MM.1S (cell line): ENCODE measurements around the gene GPATCH2.

Source experiments
- DNase-seq: peaks from one replicate; pipeline ENCODE4 v3.0.0-alpha.2; 2015
- H2AFZ ChIP-seq: fragments of 300-600 bp; sonication (generic); 2 replicates; pipeline ENCODE4 v1.6.0; 2016; ENCODE audit warnings: antibody characterized with exemption, low read length
- H3F3A ChIP-seq: fragments of 300-600 bp; sonication (generic); 2 replicates; pipeline ENCODE4 v1.6.1; 2016; ENCODE audit warnings: mild to moderate bottlenecking, antibody characterized with exemption, low read length, moderate library complexity, mixed read lengths; ENCODE audit not compliant: insufficient read depth
- H3K27ac ChIP-seq: fragments of 300-600 bp; sonication (generic); 2 replicates; pipeline ENCODE4 v1.5.1; 2016; ENCODE audit warnings: mild to moderate bottlenecking, low read length
- H3K27me3 ChIP-seq: fragments of 300-600 bp; sonication (generic); replicated peaks from 2 replicates; pipeline ENCODE4 v1.6.0; 2016; ENCODE audit warnings: low read length; ENCODE audit not compliant: insufficient read depth
- H3K36me3 ChIP-seq: fragments of 300-600 bp; sonication (generic); replicated peaks from 2 replicates; pipeline ENCODE4 v1.6.1; 2016; ENCODE audit warnings: mild to moderate bottlenecking, low read length, mixed read lengths; ENCODE audit not compliant: insufficient read depth
- H3K4me1 ChIP-seq: fragments of 300-600 bp; sonication (generic); 2 replicates; pipeline ENCODE4 v1.6.1; 2016; ENCODE audit warnings: low read length, mixed read lengths
- H3K4me2 ChIP-seq: fragments of 300-600 bp; sonication (generic); 2 replicates; pipeline ENCODE4 v1.6.0; 2016; ENCODE audit warnings: low read depth, low read length
- H3K4me3 ChIP-seq: fragments of 300-600 bp; sonication (generic); 2 replicates; pipeline ENCODE4 v1.5.1; 2016; ENCODE audit warnings: low read length, mixed read lengths
- H3K79me2 ChIP-seq: fragments of 300-600 bp; sonication (generic); 2 replicates; pipeline ENCODE4 v1.6.1; 2016; ENCODE audit warnings: mixed run types, low read length, mixed read lengths
- H3K9ac ChIP-seq: fragments of 300-600 bp; sonication (generic); 2 replicates; pipeline ENCODE4 v1.6.1; 2016; ENCODE audit warnings: low read length, mixed read lengths
- H3K9me2 ChIP-seq: fragments of 300-600 bp; sonication (generic); replicated peaks from 2 replicates; pipeline ENCODE4 v1.6.1; 2016; ENCODE audit warnings: mild to moderate bottlenecking, low read length, mixed read lengths; ENCODE audit not compliant: insufficient read depth
- H3K9me3 ChIP-seq: fragments of 300-600 bp; sonication (generic); replicated peaks from 2 replicates; pipeline ENCODE4 v1.6.1; 2016; ENCODE audit warnings: mild to moderate bottlenecking, low read length, mixed read lengths; ENCODE audit not compliant: insufficient read depth
- H4K20me1 ChIP-seq: fragments of 300-600 bp; sonication (generic); 2 replicates; pipeline ENCODE4 v1.6.1; 2016; ENCODE audit warnings: mild to moderate bottlenecking, low read length, moderate library complexity, mixed read lengths; ENCODE audit not compliant: insufficient read depth
- CTCF ChIP-seq: fragments of 300-600 bp; sonication (generic); IDR thresholded peaks from 2 replicates; pipeline ENCODE4 v1.5.1; 2016; ENCODE audit warnings: antibody characterized with exemption, low read length, mixed read lengths
- EZH2 ChIP-seq: fragments of 300-600 bp; sonication (generic); optimal IDR thresholded peaks from 2 replicates; pipeline ENCODE3; 2017; ENCODE audit warnings: low read depth, mild to moderate bottlenecking, antibody characterized with exemption, low read length, mixed read lengths
- EZH2phosphoT487 ChIP-seq: fragments of 300-600 bp; sonication (generic); IDR thresholded peaks from 2 replicates; pipeline ENCODE4 v1.6.1; 2018; ENCODE audit warnings: antibody characterized with exemption, low read length

Gene GPATCH2

GRCh38 chr1:217471403-217471802 is 159.5 kb downstream of the GPATCH2 start:
- TF ChIP-seq EZH2 (no peak), EZH2phosphoT487 (no peak), CTCF (no peak)
- Histone ChIP-seq H3K36me3 (no peaks in the 10 kb centered on the region), H4K20me1 (no peaks in the 10 kb centered on the region; the same call in 1 of the 2 replicates), H3K79me2 (no peaks in the 10 kb centered on the region), H2AFZ (no peak overlapping the region), H3K4me2 (no peak overlapping the region), H3F3A (no peaks in the 10 kb centered on the region), H3K4me1 (no peaks in the 10 kb centered on the region), H3K9me3 (no peaks in the 10 kb centered on the region), H3K27ac (no peak overlapping the region), H3K9me2 (no peaks in the 10 kb centered on the region), H3K27me3 (no peaks in the 10 kb centered on the region), H3K4me3 (no peak overlapping the region), H3K9ac (no peak overlapping the region)
- no peak for DNase-seq

DNA sequence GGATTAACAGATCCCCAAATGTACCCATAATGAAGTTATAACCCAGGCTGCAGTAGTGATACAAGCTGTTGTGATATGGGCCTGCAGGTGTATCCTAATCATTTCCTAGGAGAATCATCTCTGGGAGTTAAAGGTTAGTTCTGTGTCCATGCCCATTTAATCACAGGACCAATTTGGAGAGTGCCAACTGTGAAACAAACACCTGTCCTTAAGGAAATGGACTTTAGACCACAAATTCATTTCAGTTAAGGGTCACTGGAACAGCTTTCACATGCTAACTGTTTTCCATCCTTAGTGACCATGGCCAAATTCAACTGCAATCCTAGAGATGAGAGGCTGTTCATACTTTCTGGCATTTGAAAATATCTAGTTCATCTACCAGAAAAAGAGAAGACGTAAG is 160.9 kb downstream of the GPATCH2 start:
- Histone ChIP-seq H4K20me1 (no peaks in the 10 kb centered on the region; the same call in 1 of the 2 replicates), H3K9me2 (no peaks in the 10 kb centered on the region), H3K4me3 (no peak overlapping the region), H3K9me3 (no peaks in the 10 kb centered on the region), H3K4me1 (no peaks in the 10 kb centered on the region), H3F3A (no peaks in the 10 kb centered on the region), H3K79me2 (no peaks in the 10 kb centered on the region), H3K9ac (no peak overlapping the region), H3K36me3 (no peaks in the 10 kb centered on the region), H3K27ac (no peak overlapping the region), H3K4me2 (no peak overlapping the region), H3K27me3 (no peaks in the 10 kb centered on the region), H2AFZ (no peak overlapping the region)
- no peak for DNase-seq
- TF ChIP-seq EZH2phosphoT487 (no peak), EZH2 (no peak), CTCF (no peak)

DNA sequence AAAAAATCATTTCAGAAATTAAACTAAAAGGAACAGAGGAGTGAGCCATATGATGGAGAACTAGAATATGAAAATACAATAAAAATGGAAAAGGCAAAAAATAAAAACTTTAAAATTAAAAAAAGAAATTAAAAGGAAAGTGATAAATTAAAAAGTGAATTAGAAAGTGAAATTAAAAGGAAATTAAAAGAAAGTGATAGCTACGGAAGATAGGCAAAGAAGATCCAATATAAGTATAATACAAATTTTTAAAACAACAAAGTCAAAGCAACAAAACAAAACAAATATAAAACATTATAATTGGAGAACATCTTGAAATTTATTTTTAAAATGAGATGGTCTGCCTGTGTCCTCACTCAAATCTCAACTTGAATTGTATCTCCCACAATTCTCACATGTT is 165.8 kb downstream of the GPATCH2 start:
- H3K79me2 ChIP-seq: no peaks in the 10 kb centered on the region
- no peaks in the 10 kb centered on the region for H3K9me2 ChIP-seq
- H3K9ac ChIP-seq: no peak overlapping the region
- no peaks in the 10 kb centered on the region for H3K4me1 ChIP-seq
- H4K20me1 ChIP-seq: no peaks in the 10 kb centered on the region
- no peaks in the 10 kb centered on the region for H3K36me3 ChIP-seq
- no peak for TF ChIP-seq EZH2
- TF ChIP-seq CTCF: no peak
- TF ChIP-seq EZH2phosphoT487: no peak
- H3K4me2 ChIP-seq: no peak overlapping the region
- no peak overlapping the region for H3K4me3 ChIP-seq
- H3K27ac ChIP-seq: no peak overlapping the region
- H3K9me3 ChIP-seq: no peaks in the 10 kb centered on the region
- H2AFZ ChIP-seq: no peak overlapping the region
- no peaks in the 10 kb centered on the region for H3F3A ChIP-seq
- H3K27me3 ChIP-seq: no peaks in the 10 kb centered on the region
- DNase-seq: no peak
